Bronchial epithelial cell (primary cell): Measurements from ENCODE around the gene AKAP6. TPM values are rescaled to one million over a fixed set of nuclear protein-coding genes. Genes with fewer than 3 reads are reported as not detected.
"Not testable (repeated sequence)": the region's sequence is repeated elsewhere in the genome, so short reads cannot be mapped to it uniquely, and the experiment has no call there.

ENCODE experiments used
- DNase-seq: peaks from one replicate; pipeline ENCODE4 v3.0.0-alpha.2; 2010; ENCODE audit warnings: low read depth
- FAIRE-seq: peaks from 2 replicates; lab custom pipeline; 2011; peaks lifted over from hg19 to GRCh38; lab: Jason Lieb, UNC
- H3K27me3 ChIP-seq: 2 replicates; pipeline ENCODE4 v1.5.1; 2011; ENCODE audit warnings: low read length; ENCODE audit not compliant: control insufficient read depth, insufficient read depth
- H3K36me3 ChIP-seq: 2 replicates; pipeline ENCODE4 v1.5.1; 2011; ENCODE audit warnings: low read length; ENCODE audit not compliant: control insufficient read depth, insufficient read depth
- H3K4me3 ChIP-seq: 2 replicates; pipeline ENCODE4 v1.5.1; 2011; ENCODE audit warnings: mild to moderate bottlenecking, low read depth, low read length, control low read depth
- total RNA-seq: library from RNA; depleted of rRNA; stranded (reverse); fragments of >200 nt; gene quantifications from 2 replicates; pipeline ENCODE4 v1.2.1, GENCODE V29; 2014
- TF ChIP-seq, protein P1 (sequence below): IDR thresholded peaks from 2 replicates; pipeline ENCODE4 v1.5.1; 2011; ENCODE audit warnings: mild to moderate bottlenecking, moderate library complexity, low read length, control low read depth, inconsistent platforms; ENCODE audit not compliant: insufficient read depth, severe bottlenecking

Gene AKAP6
- total RNA-seq, 1 donor from 2014 or later: 4.2 TPM

- no peak for DNase-seq
- H3K4me3 ChIP-seq: no peak overlapping the region
- H3K27me3 ChIP-seq: no peaks in the 10 kb centered on the region
- FAIRE-seq: no peak
- TF ChIP-seq, protein P1, sequence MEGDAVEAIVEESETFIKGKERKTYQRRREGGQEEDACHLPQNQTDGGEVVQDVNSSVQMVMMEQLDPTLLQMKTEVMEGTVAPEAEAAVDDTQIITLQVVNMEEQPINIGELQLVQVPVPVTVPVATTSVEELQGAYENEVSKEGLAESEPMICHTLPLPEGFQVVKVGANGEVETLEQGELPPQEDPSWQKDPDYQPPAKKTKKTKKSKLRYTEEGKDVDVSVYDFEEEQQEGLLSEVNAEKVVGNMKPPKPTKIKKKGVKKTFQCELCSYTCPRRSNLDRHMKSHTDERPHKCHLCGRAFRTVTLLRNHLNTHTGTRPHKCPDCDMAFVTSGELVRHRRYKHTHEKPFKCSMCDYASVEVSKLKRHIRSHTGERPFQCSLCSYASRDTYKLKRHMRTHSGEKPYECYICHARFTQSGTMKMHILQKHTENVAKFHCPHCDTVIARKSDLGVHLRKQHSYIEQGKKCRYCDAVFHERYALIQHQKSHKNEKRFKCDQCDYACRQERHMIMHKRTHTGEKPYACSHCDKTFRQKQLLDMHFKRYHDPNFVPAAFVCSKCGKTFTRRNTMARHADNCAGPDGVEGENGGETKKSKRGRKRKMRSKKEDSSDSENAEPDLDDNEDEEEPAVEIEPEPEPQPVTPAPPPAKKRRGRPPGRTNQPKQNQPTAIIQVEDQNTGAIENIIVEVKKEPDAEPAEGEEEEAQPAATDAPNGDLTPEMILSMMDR: no peak
- H3K36me3 ChIP-seq: no peaks in the 10 kb centered on the region
Observed at GRCh38 chr14:32572867-32573150, 243.7 kb downstream of the AKAP6 start.

GRCh38 chr14:32574269-32574668 is 245.2 kb downstream of the AKAP6 start:
- FAIRE-seq (no peak), DNase-seq (no peak)
- H3K27me3 ChIP-seq: no peaks in the 10 kb centered on the region
- H3K36me3 ChIP-seq: no peaks in the 10 kb centered on the region
- H3K4me3 ChIP-seq: no peak overlapping the region
- TF ChIP-seq, protein P1: no peak

DNA sequence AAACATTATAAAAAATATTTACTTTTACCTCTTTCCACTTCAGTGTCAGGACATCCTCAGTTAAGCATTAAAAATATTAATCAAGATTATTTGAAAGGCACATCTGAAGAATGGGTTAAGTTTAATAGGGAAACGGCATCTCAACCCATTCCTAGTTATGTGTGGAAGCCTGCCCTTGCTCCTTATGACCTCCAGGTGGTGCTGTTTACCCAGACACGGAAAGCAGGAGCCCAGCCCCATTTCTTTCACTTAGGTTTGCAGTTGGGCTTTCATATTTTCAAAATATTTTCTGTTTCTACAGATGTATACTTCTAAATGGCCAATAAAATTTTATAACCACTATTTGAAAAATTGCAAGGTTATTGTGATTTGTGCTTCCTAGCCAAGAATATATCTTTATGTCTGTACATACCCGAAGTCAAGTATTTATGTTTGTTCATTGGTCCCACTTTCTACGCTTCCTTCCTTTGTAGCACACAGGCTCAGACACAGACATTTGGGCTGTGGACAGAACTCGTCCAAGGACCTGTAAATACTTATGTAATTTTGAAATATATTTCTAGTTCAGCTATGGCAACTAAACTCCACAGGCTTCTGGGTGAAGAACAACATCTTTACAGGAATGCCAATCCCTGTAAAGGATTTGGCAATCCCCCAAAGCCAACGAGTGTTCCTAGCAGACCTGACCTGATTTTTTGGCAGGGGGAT is 247.1 kb downstream of the AKAP6 start:
- Histone ChIP-seq H3K27me3 (no peaks in the 10 kb centered on the region), H3K36me3 (no peaks in the 10 kb centered on the region), H3K4me3 (no peak overlapping the region)
- TF ChIP-seq, protein P1: peak; percentile 81
- no peak for FAIRE-seq
- peak; percentile 50 for DNase-seq

- DNase-seq: no peak
- no peak overlapping the region for H3K4me3 ChIP-seq
- no peaks in the 10 kb centered on the region for H3K36me3 ChIP-seq
- FAIRE-seq: no peak
- no peaks in the 10 kb centered on the region for H3K27me3 ChIP-seq
- TF ChIP-seq, protein P1: no peak
Observed at GRCh38 chr14:32576977-32577376, 247.9 kb downstream of the AKAP6 start.

DNA sequence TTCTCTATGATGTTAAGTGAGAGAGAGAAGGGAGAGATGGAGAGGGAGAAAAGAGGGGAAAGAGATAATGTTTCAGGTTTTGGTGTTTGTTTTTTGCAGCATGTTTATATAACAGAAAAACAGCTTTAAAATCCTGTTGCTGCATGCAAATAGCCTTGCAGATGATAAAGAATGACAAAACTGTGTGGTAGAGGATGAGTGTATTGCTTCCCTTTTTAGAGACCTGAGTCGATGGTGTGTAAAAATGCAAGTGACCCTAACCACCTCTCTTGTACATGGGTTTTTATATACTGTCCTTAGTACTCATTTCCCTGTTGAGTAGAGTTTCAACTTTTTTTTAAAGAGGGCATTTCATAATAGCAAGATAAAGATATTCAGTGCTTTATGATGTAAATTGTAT is 249.1 kb downstream of the AKAP6 start:
- TF ChIP-seq, protein P1: no peak
- H3K36me3 ChIP-seq: no peaks in the 10 kb centered on the region
- DNase-seq (no peak), FAIRE-seq (no peak)
- H3K4me3 ChIP-seq: no peak overlapping the region
- H3K27me3 ChIP-seq: no peaks in the 10 kb centered on the region

GRCh38 chr14:32583427-32583826 is 254.3 kb downstream of the AKAP6 start:
- not testable (repeated sequence) for DNase-seq, FAIRE-seq, H3K4me3 ChIP-seq, H3K27me3 ChIP-seq, H3K36me3 ChIP-seq
